Smooth muscle cell (in vitro differentiated cells): ENCODE data around the gene SFTPD. TPM values are rescaled to one million over a fixed set of nuclear protein-coding genes. Genes with fewer than 3 reads are reported as not detected.
"Not testable (repeated sequence)": the region's sequence is repeated elsewhere in the genome, so short reads cannot be mapped to it uniquely, and the experiment has no call there.

Experiments used
- DNase-seq: peaks from one replicate; lab custom pipeline; 2025; ENCODE audit not compliant: unreplicated experiment; lab: John Stamatoyannopoulos, UW
- H2AFZ ChIP-seq: fragments of 200-600 bp; sonication (generic); 2 replicates; pipeline ENCODE4 v1.6.0; 2016; ENCODE audit warnings: antibody characterized with exemption, low read depth, mild to moderate bottlenecking
- H3F3A ChIP-seq: fragments of 200-600 bp; sonication (generic); 2 replicates; pipeline ENCODE4 v1.6.0; 2017; ENCODE audit warnings: antibody characterized with exemption, low read depth
- H3K27ac ChIP-seq: fragments of 200-600 bp; sonication (generic); 2 replicates; pipeline ENCODE4 v1.5.1; 2016; ENCODE audit warnings: low read depth, mild to moderate bottlenecking
- H3K27me3 ChIP-seq: fragments of 200-600 bp; sonication (generic); 2 replicates; pipeline ENCODE4 v1.6.1; 2016; ENCODE audit warnings: low read depth, mild to moderate bottlenecking
- H3K36me3 ChIP-seq: fragments of 200-600 bp; sonication (generic); 2 replicates; pipeline ENCODE4 v1.5.1; 2016; ENCODE audit warnings: low read depth
- H3K4me1 ChIP-seq: fragments of 200-600 bp; sonication (generic); 2 replicates; pipeline ENCODE4 v1.5.1; 2016; ENCODE audit warnings: low read depth
- H3K4me2 ChIP-seq: fragments of 200-600 bp; sonication (generic); 2 replicates; pipeline ENCODE4 v1.6.0; 2016; ENCODE audit warnings: mild to moderate bottlenecking
- H3K4me3 ChIP-seq: fragments of 200-600 bp; sonication (generic); 2 replicates; pipeline ENCODE4 v1.5.1; 2016; ENCODE audit warnings: mild to moderate bottlenecking
- H3K79me2 ChIP-seq: fragments of 200-600 bp; sonication (generic); 2 replicates; pipeline ENCODE4 v1.6.0; 2016; ENCODE audit warnings: low read depth, mild to moderate bottlenecking
- H3K9ac ChIP-seq: fragments of 200-600 bp; sonication (generic); 2 replicates; pipeline ENCODE4 v1.6.0; 2016; ENCODE audit warnings: low read depth
- H3K9me3 ChIP-seq: fragments of 200-600 bp; sonication (generic); replicated peaks from 2 replicates; pipeline ENCODE4 v1.5.1; 2016; ENCODE audit warnings: low read depth
- H4K20me1 ChIP-seq: fragments of 200-600 bp; sonication (generic); 2 replicates; pipeline ENCODE4 v1.6.0; 2016; ENCODE audit warnings: low read depth
- CTCF ChIP-seq: fragments of 200-600 bp; sonication (generic); IDR thresholded peaks from 2 replicates; pipeline ENCODE4 v1.5.1; 2017; ENCODE audit warnings: borderline replicate concordance, mild to moderate bottlenecking, antibody characterized with exemption; ENCODE audit not compliant: insufficient read depth, poor library complexity, severe bottlenecking
- WGBS: methylation state at CpG from one replicate; pipeline ENCODE4 v1.1.7; 2016; ENCODE audit warnings: low lambda C conversion rate; 5-methylcytosine and 5-hydroxymethylcytosine counted together
- polyA plus RNA-seq: library from polyadenylated mRNA; unstranded; fragments of >200 nt; fragmentation: Nextera tagmentation; extraction: Ambion mirVana; gene quantifications from 2 replicates; pipeline ENCODE4 v1.2.1, GENCODE V29; 2016
- total RNA-seq: library from RNA; depleted of rRNA; stranded (reverse); fragments of >200 nt; gene quantifications from 2 replicates; pipeline ENCODE4 v1.2.3, GENCODE V29; 2014

SFTPD gene
- total and polyA plus RNA-seq, 2 experiments from 2014 or later, result 1.0 to 1.9 TPM

GRCh38 chr10:79925614-79926013 lies 23.3 kb downstream of the SFTPD start:
- Histone ChIP-seq H3K4me2 (no peak overlapping the region), H2AFZ (no peak overlapping the region), H3K36me3 (no peaks in the 10 kb centered on the region), H3K27ac (no peak overlapping the region), H3K4me3 (no peak overlapping the region), H3K27me3 (peaks cover 11% of the 10 kb centered on the region), H3K4me1 (no peaks in the 10 kb centered on the region), H3K9ac (no peak overlapping the region), H3K79me2 (no peaks in the 10 kb centered on the region), H4K20me1 (no peaks in the 10 kb centered on the region), H3F3A (no peaks in the 10 kb centered on the region), H3K9me3 (no peaks in the 10 kb centered on the region)
- no peak for TF ChIP-seq CTCF
- WGBS, result 77% methylated on average over 3 of the region's 3 CpGs
- no peak for DNase-seq

GRCh38 chr10:79923669-79924068 lies 25.2 kb downstream of the SFTPD start:
- Histone ChIP-seq H2AFZ (no peak overlapping the region), H3K27ac (no peak overlapping the region), H4K20me1 (no peaks in the 10 kb centered on the region), H3K4me3 (no peak overlapping the region), H3K4me1 (no peaks in the 10 kb centered on the region), H3F3A (no peaks in the 10 kb centered on the region), H3K27me3 (no peaks in the 10 kb centered on the region), H3K9ac (no peak overlapping the region), H3K36me3 (no peaks in the 10 kb centered on the region), H3K4me2 (no peak overlapping the region), H3K79me2 (no peaks in the 10 kb centered on the region), H3K9me3 (no peaks in the 10 kb centered on the region)
- WGBS, result 95% methylated on average over 8 of the region's 8 CpGs
- no peak for DNase-seq
- TF ChIP-seq CTCF, result no peak

- Histone ChIP-seq H4K20me1 (no peaks in the 10 kb centered on the region), H3K27me3 (no peaks in the 10 kb centered on the region), H3K9me3 (no peaks in the 10 kb centered on the region), H3K79me2 (no peaks in the 10 kb centered on the region), H2AFZ (no peak overlapping the region), H3K27ac (no peak overlapping the region), H3K4me1 (no peaks in the 10 kb centered on the region), H3K4me2 (no peak overlapping the region), H3K36me3 (no peaks in the 10 kb centered on the region), H3K9ac (no peak overlapping the region), H3F3A (no peaks in the 10 kb centered on the region), H3K4me3 (no peak overlapping the region)
- 100% methylated on average over 3 of the region's 3 CpGs for WGBS
- no peak for TF ChIP-seq CTCF
- no peak for DNase-seq
Observed at GRCh38 chr10:79923145-79923544, 25.8 kb downstream of the SFTPD start.

- not testable (repeated sequence) for H3K4me3 ChIP-seq, H2AFZ ChIP-seq, H3K27me3 ChIP-seq, H4K20me1 ChIP-seq, H3K79me2 ChIP-seq, H3K27ac ChIP-seq, DNase-seq, H3K9ac ChIP-seq, H3K4me2 ChIP-seq, H3F3A ChIP-seq, H3K9me3 ChIP-seq, H3K4me1 ChIP-seq, H3K36me3 ChIP-seq
- 98% methylated on average over 5 of the region's 6 CpGs for WGBS
Observed at GRCh38 chr10:79922011-79922412, 26.9 kb downstream of the SFTPD start.

GRCh38 chr10:79915838-79916237 lies 33.1 kb downstream of the SFTPD start:
- H2AFZ ChIP-seq, H3K4me2 ChIP-seq, H3K4me1 ChIP-seq, H4K20me1 ChIP-seq, H3F3A ChIP-seq, H3K27me3 ChIP-seq, H3K36me3 ChIP-seq, H3K9me3 ChIP-seq, H3K27ac ChIP-seq, H3K9ac ChIP-seq, DNase-seq, H3K79me2 ChIP-seq, H3K4me3 ChIP-seq: not testable (repeated sequence)
- 86% methylated on average over 2 of the region's 2 CpGs for WGBS

GRCh38 chr10:79914512-79914911 lies 34.4 kb downstream of the SFTPD start:
- H2AFZ ChIP-seq, H3K27ac ChIP-seq, H3K9ac ChIP-seq, H3K4me2 ChIP-seq, H3K4me1 ChIP-seq, DNase-seq, H3K9me3 ChIP-seq, H3F3A ChIP-seq, H3K36me3 ChIP-seq, H3K27me3 ChIP-seq, H3K4me3 ChIP-seq, H4K20me1 ChIP-seq, H3K79me2 ChIP-seq: not testable (repeated sequence)
- WGBS, result 97% methylated on average over 1 of the region's 1 CpG
